ENCODE measurements around the gene MCU. TPM values are rescaled to one million over a fixed set of nuclear protein-coding genes. Genes with fewer than 3 reads are reported as not detected.
A peak's percentile ranks its signal among the peaks of the same experiment; 100 is the strongest.

The MCU gene
- total RNA-seq, 1 donor: 42.7 TPM

GRCh38 chr10:72730479-72730878 is 38.5 kb downstream of the MCU start:
- Histone ChIP-seq H3K36me3 (ENCODE audit: insufficient read depth, low read length) (no peaks in the 10 kb centered on the region), H3K79me2 (ENCODE audit: insufficient read depth, low read length) (peaks cover 52% of the 10 kb centered on the region)
- peak; percentile 43 for DNase-seq (ENCODE audit: insufficient read length, low spot score, missing footprints)

GRCh38 chr10:72731916-72732419 is 40.0 kb downstream of the MCU start:
- no peak overlapping the region for H3K4me3 ChIP-seq (ENCODE audit: insufficient read depth, low read length)
- H3K9me3 ChIP-seq (ENCODE audit: low read depth, low read length): no peaks in the 10 kb centered on the region
- H3K4me1 ChIP-seq (ENCODE audit: insufficient read depth, low read length): peaks cover 28% of the 10 kb centered on the region
- no peaks in the 10 kb centered on the region for H3K27me3 ChIP-seq (ENCODE audit: insufficient read depth, low read length)
- no peaks in the 10 kb centered on the region for H3K36me3 ChIP-seq (ENCODE audit: insufficient read depth, low read length)
- peaks cover 61% of the 10 kb centered on the region for H3K79me2 ChIP-seq (ENCODE audit: insufficient read depth, low read length)
- no peak for TF ChIP-seq CTCF (IDR thresholded peaks at IDR 0.05; ENCODE audit: extremely low read depth, low read depth, low read length)
- peaks cover 3% of the 10 kb centered on the region for H4K20me1 ChIP-seq (ENCODE audit: insufficient read depth, low read length)
- DNase-seq (ENCODE audit: insufficient read length, low spot score, missing footprints): no peak
- no peak overlapping the region for H3K27ac ChIP-seq (ENCODE audit: low read depth, low read length)
- H3K4me2 ChIP-seq (ENCODE audit: insufficient read depth, low read length): no peak overlapping the region
- no peak overlapping the region for H2AFZ ChIP-seq (ENCODE audit: low read length)

More at GRCh38 chr10:72730479-72730878, 38.5 kb downstream of the MCU start:
- Histone ChIP-seq H3K27ac (ENCODE audit: low read depth, low read length) (peak overlapping the region; percentile 44), H3K4me2 (ENCODE audit: insufficient read depth, low read length) (no peak overlapping the region), H3K4me1 (ENCODE audit: insufficient read depth, low read length) (peaks cover 18% of the 10 kb centered on the region), H3K27me3 (ENCODE audit: insufficient read depth, low read length) (no peaks in the 10 kb centered on the region), H2AFZ (ENCODE audit: low read length) (no peak overlapping the region), H4K20me1 (ENCODE audit: insufficient read depth, low read length) (no peaks in the 10 kb centered on the region), H3K9me3 (ENCODE audit: low read depth, low read length) (no peaks in the 10 kb centered on the region), H3K4me3 (ENCODE audit: insufficient read depth, low read length) (no peak overlapping the region)
- no peak for TF ChIP-seq CTCF (IDR thresholded peaks at IDR 0.05; ENCODE audit: extremely low read depth, low read depth, low read length)

GRCh38 chr10:72732521-72732920 is 40.6 kb downstream of the MCU start:
- peaks cover 3% of the 10 kb centered on the region for H4K20me1 ChIP-seq (ENCODE audit: insufficient read depth, low read length)
- H3K4me1 ChIP-seq (ENCODE audit: insufficient read depth, low read length): peaks cover 27% of the 10 kb centered on the region
- no peaks in the 10 kb centered on the region for H3K9me3 ChIP-seq (ENCODE audit: low read depth, low read length)
- no peak for DNase-seq (ENCODE audit: insufficient read length, low spot score, missing footprints)
- peaks cover 66% of the 10 kb centered on the region for H3K79me2 ChIP-seq (ENCODE audit: insufficient read depth, low read length)
- no peaks in the 10 kb centered on the region for H3K36me3 ChIP-seq (ENCODE audit: insufficient read depth, low read length)
- no peak overlapping the region for H2AFZ ChIP-seq (ENCODE audit: low read length)
- TF ChIP-seq CTCF (IDR thresholded peaks at IDR 0.05; ENCODE audit: extremely low read depth, low read depth, low read length): no peak
- no peak overlapping the region for H3K27ac ChIP-seq (ENCODE audit: low read depth, low read length)
- H3K4me3 ChIP-seq (ENCODE audit: insufficient read depth, low read length): no peak overlapping the region
- H3K4me2 ChIP-seq (ENCODE audit: insufficient read depth, low read length): no peak overlapping the region
- no peaks in the 10 kb centered on the region for H3K27me3 ChIP-seq (ENCODE audit: insufficient read depth, low read length)

- Histone ChIP-seq H3K27ac (ENCODE audit: low read depth, low read length) (no peak overlapping the region), H3K9me3 (ENCODE audit: low read depth, low read length) (no peaks in the 10 kb centered on the region), H3K4me2 (ENCODE audit: insufficient read depth, low read length) (no peak overlapping the region), H3K4me3 (ENCODE audit: insufficient read depth, low read length) (no peak overlapping the region), H3K27me3 (ENCODE audit: insufficient read depth, low read length) (no peaks in the 10 kb centered on the region), H3K79me2 (ENCODE audit: insufficient read depth, low read length) (peaks cover 66% of the 10 kb centered on the region), H3K36me3 (ENCODE audit: insufficient read depth, low read length) (no peaks in the 10 kb centered on the region), H4K20me1 (ENCODE audit: insufficient read depth, low read length) (peaks cover 6% of the 10 kb centered on the region), H2AFZ (ENCODE audit: low read length) (no peak overlapping the region), H3K4me1 (ENCODE audit: insufficient read depth, low read length) (peaks cover 35% of the 10 kb centered on the region)
- no peak for DNase-seq (ENCODE audit: insufficient read length, low spot score, missing footprints)
- no peak for TF ChIP-seq CTCF (IDR thresholded peaks at IDR 0.05; ENCODE audit: extremely low read depth, low read depth, low read length)
Measured at GRCh38 chr10:72733989-72734388, 42.0 kb downstream of the MCU start.

All from osteoblast (primary cell).